ENCODE data around the gene RGL4.

DNA sequence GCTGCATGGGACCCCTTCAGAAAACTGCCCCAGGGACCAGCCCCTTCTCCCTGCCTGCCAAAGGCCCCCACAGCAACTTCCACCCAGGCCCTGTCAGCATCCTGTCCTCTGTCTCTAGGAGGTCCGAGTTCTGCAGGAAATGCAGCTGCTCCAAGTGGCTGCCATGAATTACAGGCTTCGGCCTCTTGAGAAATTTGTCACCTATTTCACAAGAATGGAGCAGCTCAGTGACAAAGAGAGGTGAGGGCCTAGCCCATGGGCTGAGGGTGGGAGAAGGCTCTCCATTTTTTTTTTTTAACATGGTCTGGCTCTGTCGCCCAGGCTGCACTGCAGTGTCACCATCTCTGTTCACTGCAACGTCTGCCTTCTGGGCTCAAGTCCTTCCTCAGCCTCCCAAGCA lies 7.3 kb downstream of the RGL4 start:
- TF ChIP-seq EZH2 (IDR thresholded peaks at IDR 0.05; ENCODE audit: borderline replicate concordance, low read length): no peak
- TF ChIP-seq, protein P1, sequence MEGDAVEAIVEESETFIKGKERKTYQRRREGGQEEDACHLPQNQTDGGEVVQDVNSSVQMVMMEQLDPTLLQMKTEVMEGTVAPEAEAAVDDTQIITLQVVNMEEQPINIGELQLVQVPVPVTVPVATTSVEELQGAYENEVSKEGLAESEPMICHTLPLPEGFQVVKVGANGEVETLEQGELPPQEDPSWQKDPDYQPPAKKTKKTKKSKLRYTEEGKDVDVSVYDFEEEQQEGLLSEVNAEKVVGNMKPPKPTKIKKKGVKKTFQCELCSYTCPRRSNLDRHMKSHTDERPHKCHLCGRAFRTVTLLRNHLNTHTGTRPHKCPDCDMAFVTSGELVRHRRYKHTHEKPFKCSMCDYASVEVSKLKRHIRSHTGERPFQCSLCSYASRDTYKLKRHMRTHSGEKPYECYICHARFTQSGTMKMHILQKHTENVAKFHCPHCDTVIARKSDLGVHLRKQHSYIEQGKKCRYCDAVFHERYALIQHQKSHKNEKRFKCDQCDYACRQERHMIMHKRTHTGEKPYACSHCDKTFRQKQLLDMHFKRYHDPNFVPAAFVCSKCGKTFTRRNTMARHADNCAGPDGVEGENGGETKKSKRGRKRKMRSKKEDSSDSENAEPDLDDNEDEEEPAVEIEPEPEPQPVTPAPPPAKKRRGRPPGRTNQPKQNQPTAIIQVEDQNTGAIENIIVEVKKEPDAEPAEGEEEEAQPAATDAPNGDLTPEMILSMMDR (conservative IDR thresholded peaks at IDR 0.05 in 1 of 2, IDR thresholded peaks at IDR 0.05 in 1 of 2; ENCODE audit: extremely low read depth in 1 of 2, insufficient read depth in 1 of 2, low read depth in 1 of 2, low read length in 2 of 2): no peak

Measured in mammary epithelial cell (primary cell).